AG04450 (cell line): Measurements from ENCODE around the gene TADA3. TPM values are rescaled to one million over a fixed set of nuclear protein-coding genes. Genes with fewer than 3 reads are reported as not detected.

ENCODE experiments used
- CTCF ChIA-PET: fragments of 300-600, 350-600 bp; formaldehyde crosslinking; extraction: SDS; loops from one replicate; lab custom pipeline; 2022; ENCODE audit warnings: antibody characterized with exemption, inconsistent platforms; lab: Charles Lee
- POLR2A ChIA-PET: fragments of 350-600 bp; formaldehyde crosslinking; extraction: SDS; loops from one replicate; lab custom pipeline; 2021; ENCODE audit warnings: antibody characterized with exemption, inconsistent platforms; lab: Yijun Ruan, JAX
- DNase-seq: peaks from one replicate; pipeline ENCODE4 v3.0.0-alpha.2; 2011; ENCODE audit warnings: low read depth, low spot score
- H3K27ac ChIP-seq: one replicate; pipeline ENCODE4 v1.5.1; 2012; ENCODE audit warnings: low read depth, low read length, control low read depth
- H3K27me3 ChIP-seq: one replicate; pipeline ENCODE4 v1.6.0; 2012; ENCODE audit warnings: low read length; ENCODE audit not compliant: control insufficient read depth, insufficient read depth
- H3K4me3 ChIP-seq: 2 replicates; pipeline ENCODE4 v1.5.1; 2011; ENCODE audit warnings: mild to moderate bottlenecking, low read depth, low read length, control low read depth
- H3K9me3 ChIP-seq: 2 replicates; pipeline ENCODE4 v1.5.1; 2012; ENCODE audit warnings: low read length; ENCODE audit not compliant: control insufficient read depth, insufficient read depth
- polyA plus RNA-seq: library from polyadenylated mRNA; depleted of rRNA; stranded (reverse); fragments of >200 nt; gene quantifications from 2 replicates; pipeline ENCODE4 v1.2.3, GENCODE V29; 2011
- TF ChIP-seq, protein P1 (sequence below): IDR thresholded peaks from 2 replicates; pipeline ENCODE4 v1.5.1; 2011; ENCODE audit warnings: low read depth, low read length, control low read depth, inconsistent platforms

The TADA3 gene
- polyA plus RNA-seq, 1 experiment: 61.8 TPM

GRCh38 chr3:9745521-9745920 lies 46.8 kb downstream of the TADA3 start:
- ChIA-PET POLR2A (no interaction called here), CTCF (no interaction called here)
- Histone ChIP-seq H3K27ac (no peak overlapping the region), H3K4me3 (no peak overlapping the region), H3K9me3 (no peaks in the 10 kb centered on the region), H3K27me3 (no peaks in the 10 kb centered on the region)
- DNase-seq: no peak
- TF ChIP-seq, protein P1, sequence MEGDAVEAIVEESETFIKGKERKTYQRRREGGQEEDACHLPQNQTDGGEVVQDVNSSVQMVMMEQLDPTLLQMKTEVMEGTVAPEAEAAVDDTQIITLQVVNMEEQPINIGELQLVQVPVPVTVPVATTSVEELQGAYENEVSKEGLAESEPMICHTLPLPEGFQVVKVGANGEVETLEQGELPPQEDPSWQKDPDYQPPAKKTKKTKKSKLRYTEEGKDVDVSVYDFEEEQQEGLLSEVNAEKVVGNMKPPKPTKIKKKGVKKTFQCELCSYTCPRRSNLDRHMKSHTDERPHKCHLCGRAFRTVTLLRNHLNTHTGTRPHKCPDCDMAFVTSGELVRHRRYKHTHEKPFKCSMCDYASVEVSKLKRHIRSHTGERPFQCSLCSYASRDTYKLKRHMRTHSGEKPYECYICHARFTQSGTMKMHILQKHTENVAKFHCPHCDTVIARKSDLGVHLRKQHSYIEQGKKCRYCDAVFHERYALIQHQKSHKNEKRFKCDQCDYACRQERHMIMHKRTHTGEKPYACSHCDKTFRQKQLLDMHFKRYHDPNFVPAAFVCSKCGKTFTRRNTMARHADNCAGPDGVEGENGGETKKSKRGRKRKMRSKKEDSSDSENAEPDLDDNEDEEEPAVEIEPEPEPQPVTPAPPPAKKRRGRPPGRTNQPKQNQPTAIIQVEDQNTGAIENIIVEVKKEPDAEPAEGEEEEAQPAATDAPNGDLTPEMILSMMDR: no peak

- POLR2A ChIA-PET: interaction anchor here (0.6 kb wide), 1 partner anchor 13 kb away, joined by 3 read pairs; the partner anchor contains the start of gene BRPF1
These were observed 48.1 kb downstream of the TADA3 start for GRCh38 chr3:9744162-9744561.

GRCh38 chr3:9743548-9743947 lies 48.7 kb downstream of the TADA3 start:
- no peaks in the 10 kb centered on the region for H3K9me3 ChIP-seq
- DNase-seq: no peak
- CTCF ChIA-PET: no interaction called here
- no peak overlapping the region for H3K27ac ChIP-seq
- TF ChIP-seq, protein P1: no peak
- POLR2A ChIA-PET: no interaction called here
- no peak overlapping the region for H3K4me3 ChIP-seq
- no peaks in the 10 kb centered on the region for H3K27me3 ChIP-seq

More at GRCh38 chr3:9744162-9744561, 48.1 kb downstream of the TADA3 start:
- CTCF ChIA-PET: no interaction called here
- H3K27ac ChIP-seq: no peak overlapping the region
- no peak for DNase-seq
- H3K4me3 ChIP-seq: no peak overlapping the region
- no peaks in the 10 kb centered on the region for H3K27me3 ChIP-seq
- TF ChIP-seq, protein P1: no peak
- no peaks in the 10 kb centered on the region for H3K9me3 ChIP-seq

DNA sequence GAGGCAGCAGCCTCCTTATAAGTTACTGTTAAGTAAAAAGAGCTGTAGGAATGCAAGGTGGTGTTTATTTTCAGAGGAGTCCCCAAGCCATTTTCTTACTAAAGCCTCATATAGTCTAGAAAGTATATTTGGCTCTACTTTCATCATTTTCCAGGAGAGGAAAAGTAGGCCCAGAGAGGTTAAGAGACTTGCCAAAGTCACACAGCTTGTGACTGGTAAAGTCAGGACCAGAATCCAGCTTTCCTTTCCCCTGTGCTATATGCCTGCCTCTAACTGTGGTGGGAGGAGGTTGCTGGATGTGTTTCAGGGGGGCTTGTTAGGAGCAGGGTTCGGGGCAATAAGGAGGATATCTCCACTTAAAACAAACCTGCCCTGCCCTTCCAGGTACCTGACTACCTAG lies 49.7 kb downstream of the TADA3 start:
- no peaks in the 10 kb centered on the region for H3K9me3 ChIP-seq
- TF ChIP-seq, protein P1: no peak
- H3K4me3 ChIP-seq: no peak overlapping the region
- CTCF ChIA-PET: interaction anchor here (1.1 kb wide), 1 partner anchor 27 kb away, joined by 3 read pairs; no protein-coding TSS in a partner anchor
- POLR2A ChIA-PET: no interaction called here
- no peaks in the 10 kb centered on the region for H3K27me3 ChIP-seq
- no peak overlapping the region for H3K27ac ChIP-seq
- DNase-seq: no peak

- ChIA-PET POLR2A (interaction anchor here (0.5 kb wide), 1 partner anchor 58 kb away, joined by 7 read pairs; no protein-coding TSS in a partner anchor), CTCF (no interaction called here)
- Histone ChIP-seq H3K9me3 (no peaks in the 10 kb centered on the region), H3K4me3 (no peak overlapping the region), H3K27me3 (no peaks in the 10 kb centered on the region), H3K27ac (no peak overlapping the region)
- TF ChIP-seq, protein P1: no peak
- no peak for DNase-seq
These were observed 53.1 kb downstream of the TADA3 start for GRCh38 chr3:9739181-9739580.
